Uterus (tissue), 2 donors: ENCODE data around the gene ACTA2.
A peak's percentile ranks its signal among the peaks of the same experiment; 100 is the strongest.

Experiments
- POLR2A ChIP-seq, 2 donors: fragments of 450-650 bp; IDR thresholded peaks; one replicate each; pipeline ENCODE4 v1.6.1; 2016; ENCODE audit warnings: antibody characterized with exemption in 2 of 2, mild to moderate bottlenecking in 1 of 2, moderate library complexity in 1 of 2
- TF ChIP-seq, protein P1 (sequence below), 4 experiments: fragments of 200-600 bp in 2 of 4; fragments of 450-650 bp in 2 of 4; sonication (generic) in 2 of 4; IDR thresholded peaks; one replicate each; pipeline ENCODE4 v1.5.1; 2016 to 2019; ENCODE audit warnings: antibody characterized with exemption in 4 of 4, mild to moderate bottlenecking in 2 of 4, moderate library complexity in 1 of 4

DNA sequence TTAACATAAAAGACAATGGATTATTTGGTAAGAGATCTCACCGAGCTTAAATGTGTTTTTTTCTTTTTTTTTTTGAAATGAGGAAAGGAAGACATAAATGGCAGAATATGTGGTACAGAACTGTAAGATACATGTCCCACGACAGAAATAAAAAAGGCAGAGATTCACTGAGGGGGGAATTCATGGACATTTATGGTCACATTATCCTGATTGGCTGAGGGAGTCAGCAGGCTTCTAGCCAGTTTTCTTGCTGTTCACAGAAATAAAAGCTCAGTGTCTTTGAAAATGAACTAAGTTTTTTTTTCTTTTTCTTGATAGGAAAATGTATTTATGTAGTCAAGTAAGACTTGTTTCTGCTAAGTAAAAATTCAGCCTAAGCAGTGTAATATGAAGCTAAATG is 29.8 kb upstream of the ACTA2 start:
- TF ChIP-seq, protein P1, sequence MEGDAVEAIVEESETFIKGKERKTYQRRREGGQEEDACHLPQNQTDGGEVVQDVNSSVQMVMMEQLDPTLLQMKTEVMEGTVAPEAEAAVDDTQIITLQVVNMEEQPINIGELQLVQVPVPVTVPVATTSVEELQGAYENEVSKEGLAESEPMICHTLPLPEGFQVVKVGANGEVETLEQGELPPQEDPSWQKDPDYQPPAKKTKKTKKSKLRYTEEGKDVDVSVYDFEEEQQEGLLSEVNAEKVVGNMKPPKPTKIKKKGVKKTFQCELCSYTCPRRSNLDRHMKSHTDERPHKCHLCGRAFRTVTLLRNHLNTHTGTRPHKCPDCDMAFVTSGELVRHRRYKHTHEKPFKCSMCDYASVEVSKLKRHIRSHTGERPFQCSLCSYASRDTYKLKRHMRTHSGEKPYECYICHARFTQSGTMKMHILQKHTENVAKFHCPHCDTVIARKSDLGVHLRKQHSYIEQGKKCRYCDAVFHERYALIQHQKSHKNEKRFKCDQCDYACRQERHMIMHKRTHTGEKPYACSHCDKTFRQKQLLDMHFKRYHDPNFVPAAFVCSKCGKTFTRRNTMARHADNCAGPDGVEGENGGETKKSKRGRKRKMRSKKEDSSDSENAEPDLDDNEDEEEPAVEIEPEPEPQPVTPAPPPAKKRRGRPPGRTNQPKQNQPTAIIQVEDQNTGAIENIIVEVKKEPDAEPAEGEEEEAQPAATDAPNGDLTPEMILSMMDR (IDR thresholded peaks at IDR 0.05), result no peak
- peak in 1 of 2 donors; percentile 66 for TF ChIP-seq POLR2A (IDR thresholded peaks at IDR 0.05)
